Upper lobe of left lung (tissue), 6 donors: ENCODE data around the gene ST3GAL4. TPM values are rescaled to one million over a fixed set of nuclear protein-coding genes. Genes with fewer than 3 reads are reported as not detected.

ENCODE experiments used
- ATAC-seq, 2 donors: fragments of 200-7000 bp; cut with Tn5 transposase; one replicate each; pipeline ENCODE4 v1.9.1; 2022; ENCODE audit warnings: mild to moderate bottlenecking in 2 of 2, moderate library complexity in 2 of 2; ENCODE audit not compliant: low FRiP score in 2 of 2
- DNase-seq, 2 donors: peaks; one replicate each; pipeline ENCODE4 v3.0.0-alpha.2; 2019 to 2020
- H3K27ac ChIP-seq, 4 donors: fragments of 200-600 bp; sonication (generic); one replicate each; pipeline ENCODE4 v1.5.1; 2016 to 2019
- H3K27me3 ChIP-seq, 4 donors: fragments of 200-600 bp; sonication (generic); one replicate each; pipeline ENCODE4 v1.5.1; 2017 to 2019
- H3K36me3 ChIP-seq, 4 donors: fragments of 200-600 bp; sonication (generic); one replicate each; pipeline ENCODE4 v1.5.1; 2016 to 2019
- H3K4me1 ChIP-seq, 4 donors: fragments of 200-600 bp; sonication (generic); one replicate each; pipeline ENCODE4 v1.5.1; 2018 to 2019
- H3K4me3 ChIP-seq, 4 donors: fragments of 200-600 bp; sonication (generic); one replicate each; pipeline ENCODE4 v1.5.1; 2017 to 2019; ENCODE audit warnings: mild to moderate bottlenecking in 2 of 4, moderate library complexity in 1 of 4
- H3K9me3 ChIP-seq, 4 donors: fragments of 200-600 bp; sonication (generic); one replicate each; pipeline ENCODE4 v1.5.1; 2018 to 2019
- EP300 ChIP-seq, 4 donors: sonication (generic); formaldehyde crosslinking; IDR thresholded peaks; one replicate each; pipeline ENCODE4 v1.5.1; 2017; ENCODE audit warnings: antibody characterized with exemption in 4 of 4, control low read depth in 2 of 4
- POLR2A ChIP-seq, 4 donors: fragments of 450-650 bp; IDR thresholded peaks; one replicate each; pipeline ENCODE4 v1.5.1; 2016 to 2017; ENCODE audit warnings: antibody characterized with exemption in 4 of 4, mild to moderate bottlenecking in 2 of 4
- POLR2AphosphoS5 ChIP-seq, 2 donors: sonication (generic); formaldehyde crosslinking; IDR thresholded peaks; one replicate each; pipeline ENCODE4 v1.5.1; 2017; ENCODE audit warnings: antibody characterized with exemption in 2 of 2
- WGBS, 2 donors: methylation state at CpG; one replicate each; pipeline ENCODE4 v1.1.5; 2017 to 2018; 5-methylcytosine and 5-hydroxymethylcytosine counted together
- total RNA-seq, 6 donors: library from RNA; depleted of rRNA in 4 of 6; stranded (reverse); fragments of >200 nt in 4 of 6; gene quantifications; one replicate each; pipeline versions ENCODE4 v1.1.0 to v1.2.1, GENCODE V29; 2016 to 2021
- TF ChIP-seq, protein P1 (sequence below), 6 experiments: fragments of 450-650 bp in 4 of 6; fragments of 200-600 bp in 2 of 6; sonication (generic) in 2 of 6; IDR thresholded peaks; one replicate each; pipeline ENCODE4 v1.5.1; 2016 to 2019; ENCODE audit warnings: antibody characterized with exemption in 6 of 6
- donor health status: DM: no; HTN: no; CAD: no; lungs with moderate emphysema.
- donor health status: DM: no; HTN: yes; CAD: no; lungs with severe emphysema.

ST3GAL4 gene
- total RNA-seq, 6 donors from 2014 or later = 20.6 to 47.9 (median 34.0) TPM

DNA sequence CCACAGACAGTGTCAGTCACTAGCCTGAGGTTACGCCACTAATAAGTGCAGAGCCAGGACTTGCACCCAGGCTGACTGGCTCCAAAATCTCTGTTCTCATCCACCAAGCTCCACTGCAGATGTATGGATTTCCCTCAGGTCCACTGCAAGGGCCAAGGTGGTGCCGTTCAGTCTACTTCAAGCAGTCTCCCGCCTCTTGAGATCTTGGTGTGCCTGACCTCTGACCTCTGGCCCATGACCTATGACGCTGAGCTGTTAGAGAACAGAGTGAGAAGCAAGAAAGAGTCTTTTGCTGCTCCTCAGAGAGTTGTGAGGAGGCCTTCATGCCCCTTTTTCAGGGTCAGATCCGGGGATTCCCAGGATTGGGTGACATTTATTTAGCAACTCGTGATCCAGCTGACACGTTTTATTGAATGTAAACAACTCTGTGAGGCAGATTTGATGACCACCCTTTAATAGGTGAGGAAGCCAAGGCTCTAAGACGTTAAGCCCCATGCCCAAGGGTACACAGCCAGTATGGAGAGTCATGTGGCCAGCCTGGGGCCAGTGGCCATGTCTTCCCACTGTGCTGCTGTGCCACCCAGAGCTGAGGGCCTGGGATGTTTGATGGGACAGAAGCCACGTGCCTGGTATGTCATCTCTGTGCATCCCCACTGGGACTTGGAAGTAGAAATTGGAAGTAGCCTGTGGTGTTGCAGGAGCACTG lies 26.4 kb upstream of the ST3GAL4 start:
- TF ChIP-seq EP300 (IDR thresholded peaks at IDR 0.05) (no peak), POLR2AphosphoS5 (IDR thresholded peaks at IDR 0.05) (no peak), POLR2A (IDR thresholded peaks at IDR 0.05) (no peak)
- TF ChIP-seq, protein P1, sequence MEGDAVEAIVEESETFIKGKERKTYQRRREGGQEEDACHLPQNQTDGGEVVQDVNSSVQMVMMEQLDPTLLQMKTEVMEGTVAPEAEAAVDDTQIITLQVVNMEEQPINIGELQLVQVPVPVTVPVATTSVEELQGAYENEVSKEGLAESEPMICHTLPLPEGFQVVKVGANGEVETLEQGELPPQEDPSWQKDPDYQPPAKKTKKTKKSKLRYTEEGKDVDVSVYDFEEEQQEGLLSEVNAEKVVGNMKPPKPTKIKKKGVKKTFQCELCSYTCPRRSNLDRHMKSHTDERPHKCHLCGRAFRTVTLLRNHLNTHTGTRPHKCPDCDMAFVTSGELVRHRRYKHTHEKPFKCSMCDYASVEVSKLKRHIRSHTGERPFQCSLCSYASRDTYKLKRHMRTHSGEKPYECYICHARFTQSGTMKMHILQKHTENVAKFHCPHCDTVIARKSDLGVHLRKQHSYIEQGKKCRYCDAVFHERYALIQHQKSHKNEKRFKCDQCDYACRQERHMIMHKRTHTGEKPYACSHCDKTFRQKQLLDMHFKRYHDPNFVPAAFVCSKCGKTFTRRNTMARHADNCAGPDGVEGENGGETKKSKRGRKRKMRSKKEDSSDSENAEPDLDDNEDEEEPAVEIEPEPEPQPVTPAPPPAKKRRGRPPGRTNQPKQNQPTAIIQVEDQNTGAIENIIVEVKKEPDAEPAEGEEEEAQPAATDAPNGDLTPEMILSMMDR (IDR thresholded peaks at IDR 0.05) = no peak
- ATAC-seq = no peak
- H3K36me3 ChIP-seq = peaks cover 0 to 18% (median 6%) of the 10 kb centered on the region in 4 donors
- H3K4me1 ChIP-seq = no peaks in the 10 kb centered on the region
- no peak overlapping the region for H3K27ac ChIP-seq
- H3K27me3 ChIP-seq = no peaks in the 10 kb centered on the region
- no peak overlapping the region for H3K4me3 ChIP-seq
- DNase-seq = no peak
- H3K9me3 ChIP-seq = no peaks in the 10 kb centered on the region
- WGBS, 2 donors = 72 to 79% methylated on average over 7 to 9 of the region's 9 CpGs

DNA sequence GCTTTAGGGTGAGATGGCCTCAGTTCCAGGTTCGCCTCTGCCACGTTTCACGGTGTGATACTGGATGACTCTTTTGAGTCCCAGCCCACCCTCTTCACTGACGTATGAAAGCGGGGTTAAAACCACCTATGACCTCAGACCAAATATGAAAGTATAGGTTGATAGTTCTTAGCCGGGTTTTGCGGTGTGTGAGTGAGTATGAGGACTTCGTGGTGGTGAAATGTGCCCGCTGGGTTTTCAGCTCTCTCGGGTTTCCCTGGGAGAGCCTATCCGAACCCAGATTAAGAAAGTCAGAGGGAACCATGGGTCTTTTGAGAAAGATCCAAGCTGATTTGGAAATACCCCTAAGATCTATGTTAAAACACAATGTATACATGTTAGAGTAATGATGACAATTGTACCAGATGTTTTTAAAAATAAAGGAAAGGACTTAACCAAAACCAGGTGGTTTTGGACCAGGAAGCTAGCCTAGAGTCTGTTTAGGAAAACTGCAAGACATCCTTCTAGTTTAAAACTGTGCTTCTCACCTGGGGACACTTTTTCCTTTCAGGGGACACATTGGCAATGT lies 25.8 kb upstream of the ST3GAL4 start:
- ATAC-seq (no peak), DNase-seq (no peak)
- Histone ChIP-seq H3K36me3 (peaks cover 0 to 15% (median 6%) of the 10 kb centered on the region in 4 donors), H3K27me3 (no peaks in the 10 kb centered on the region), H3K4me3 (no peak overlapping the region), H3K4me1 (no peaks in the 10 kb centered on the region), H3K27ac (no peak overlapping the region), H3K9me3 (no peaks in the 10 kb centered on the region)
- WGBS, 2 donors = 81 to 86% methylated on average over 11 of the region's 11 CpGs
- no peak for TF ChIP-seq EP300 (IDR thresholded peaks at IDR 0.05)
- TF ChIP-seq, protein P1 (IDR thresholded peaks at IDR 0.05) = no peak
- no peak for TF ChIP-seq POLR2A (IDR thresholded peaks at IDR 0.05)
- TF ChIP-seq POLR2AphosphoS5 (IDR thresholded peaks at IDR 0.05) = no peak

DNA sequence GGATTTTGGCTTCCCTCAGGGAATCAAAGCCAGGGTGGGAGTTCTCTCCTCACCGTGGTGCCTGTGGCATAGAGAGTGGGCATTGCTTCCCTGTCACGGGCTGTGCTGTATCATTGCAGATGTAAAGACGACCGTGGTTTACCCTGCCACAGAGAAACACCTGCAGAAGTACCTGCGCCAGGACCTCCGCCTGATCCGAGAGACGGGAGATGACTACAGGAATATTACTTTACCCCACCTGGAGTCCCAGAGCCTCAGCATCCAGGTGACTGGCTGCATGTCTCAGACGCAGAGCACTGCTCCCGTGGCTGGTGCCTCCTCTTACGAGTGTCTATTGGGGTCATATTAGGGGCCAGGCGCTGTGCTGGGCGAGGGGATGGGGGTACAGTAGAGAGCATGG lies 24.2 kb upstream of the ST3GAL4 start:
- DNase-seq (no peak), ATAC-seq (no peak)
- TF ChIP-seq POLR2A (IDR thresholded peaks at IDR 0.05) = no peak
- TF ChIP-seq, protein P1 (IDR thresholded peaks at IDR 0.05) = no peak
- no peak for TF ChIP-seq POLR2AphosphoS5 (IDR thresholded peaks at IDR 0.05)
- TF ChIP-seq EP300 (IDR thresholded peaks at IDR 0.05) = no peak
- whole genome bisulfite sequencing, 2 donors = 92 to 97% methylated on average over 7 to 13 of the region's 13 CpGs
- H3K27ac ChIP-seq = no peak overlapping the region
- no peaks in the 10 kb centered on the region for H3K4me1 ChIP-seq
- H3K36me3 ChIP-seq = peaks cover 0 to 15% (median 6%) of the 10 kb centered on the region in 4 donors
- H3K9me3 ChIP-seq = no peaks in the 10 kb centered on the region
- H3K4me3 ChIP-seq = no peak overlapping the region
- H3K27me3 ChIP-seq = no peaks in the 10 kb centered on the region

DNA sequence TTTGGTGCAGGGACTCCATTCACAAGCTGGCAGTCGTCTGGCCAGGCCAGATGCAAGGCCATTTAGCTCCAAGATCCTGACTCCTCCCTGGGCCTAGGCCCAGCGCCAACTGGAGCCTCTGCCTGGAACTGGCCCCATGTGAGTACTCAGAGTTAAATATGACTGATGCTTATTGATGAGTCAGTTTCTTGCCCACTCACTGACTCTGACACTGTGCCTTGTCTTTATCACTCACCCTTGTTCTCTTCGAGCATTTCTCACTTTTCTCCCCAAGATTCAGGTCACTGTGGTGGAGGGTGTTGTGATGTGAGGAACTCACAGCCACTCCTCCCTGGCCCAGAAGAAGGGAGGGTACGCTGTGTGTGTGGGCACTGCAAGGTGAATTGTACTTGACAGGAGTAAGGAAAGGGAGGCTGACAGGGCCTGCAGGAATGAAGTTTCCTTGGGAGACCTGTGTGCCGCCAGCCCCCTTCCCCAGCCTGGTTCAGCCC lies 23.2 kb upstream of the ST3GAL4 start:
- TF ChIP-seq EP300 (IDR thresholded peaks at IDR 0.05) (no peak), POLR2AphosphoS5 (IDR thresholded peaks at IDR 0.05) (no peak), POLR2A (IDR thresholded peaks at IDR 0.05) (no peak)
- TF ChIP-seq, protein P1 (IDR thresholded peaks at IDR 0.05) = no peak
- no peak overlapping the region for H3K4me3 ChIP-seq
- H3K4me1 ChIP-seq = peaks cover 0 to 8% (median 3%) of the 10 kb centered on the region in 4 donors
- H3K9me3 ChIP-seq = no peaks in the 10 kb centered on the region
- DNase-seq (no peak), ATAC-seq (peak; percentile 34 to 82)
- no peaks in the 10 kb centered on the region for H3K27me3 ChIP-seq
- H3K27ac ChIP-seq = no peak overlapping the region
- WGBS, 2 donors = 77 to 78% methylated on average over 5 of the region's 5 CpGs
- H3K36me3 ChIP-seq = peaks cover 0 to 15% (median 6%) of the 10 kb centered on the region in 4 donors
